Keratinocyte (primary cell): Measurements from ENCODE around the gene PPP1R17. TPM values are rescaled to one million over a fixed set of nuclear protein-coding genes. Genes with fewer than 3 reads are reported as not detected.

ENCODE experiments used
- DNase-seq: peaks from one replicate; pipeline ENCODE4 v3.0.0-alpha.2; 2011; ENCODE audit warnings: low read depth, missing footprints, low spot score
- FAIRE-seq: peaks from 2 replicates; lab custom pipeline; 2011; peaks lifted over from hg19 to GRCh38; lab: Jason Lieb, UNC
- H2AFZ ChIP-seq: 2 replicates; pipeline ENCODE4 v1.6.0; 2012; ENCODE audit warnings: low read length, control low read depth, inconsistent platforms; ENCODE audit not compliant: control insufficient read depth
- H3K27ac ChIP-seq: 2 replicates; pipeline ENCODE4 v1.5.1; 2011; ENCODE audit warnings: low read length; ENCODE audit not compliant: control insufficient read depth, insufficient read depth
- H3K27me3 ChIP-seq: 3 replicates; pipeline ENCODE4 v1.6.0; 2011; ENCODE audit warnings: low read length; ENCODE audit not compliant: control insufficient read depth, insufficient read depth; ENCODE audit errors: extremely low read depth
- H3K36me3 ChIP-seq, 2 experiments: 2 replicates in 1 of 2; 3 replicates in 1 of 2; pipeline ENCODE4 v1.5.1; 2011; ENCODE audit warnings: low read length in 2 of 2, mild to moderate bottlenecking in 1 of 2; ENCODE audit not compliant: control insufficient read depth in 2 of 2, insufficient read depth in 2 of 2; ENCODE audit errors: extremely low read depth in 1 of 2
- H3K4me1 ChIP-seq: 3 replicates; pipeline ENCODE4 v1.5.1; 2011; ENCODE audit warnings: low read length; ENCODE audit not compliant: control insufficient read depth, insufficient read depth; ENCODE audit errors: extremely low read depth
- H3K4me2 ChIP-seq: 3 replicates; pipeline ENCODE4 v1.6.0; 2011; ENCODE audit warnings: low read depth, low read length; ENCODE audit not compliant: control insufficient read depth, insufficient read depth; ENCODE audit errors: extremely low read depth
- H3K4me3 ChIP-seq, 3 experiments: fragments of 200-600 bp in 1 of 3; sonication (generic) in 1 of 3; 2 replicates in 2 of 3; 3 replicates in 1 of 3; pipeline ENCODE4 v1.5.1; 2011 to 2016; ENCODE audit warnings: low read length in 3 of 3, mild to moderate bottlenecking in 3 of 3, control low read depth in 2 of 3, inconsistent platforms in 1 of 3, low read depth in 1 of 3, mixed read lengths in 1 of 3, mixed run types in 1 of 3, moderate library complexity in 1 of 3; ENCODE audit not compliant: control insufficient read depth in 2 of 3, insufficient read depth in 2 of 3; ENCODE audit errors: extremely low read depth in 1 of 3
- H3K79me2 ChIP-seq: 2 replicates; pipeline ENCODE4 v1.6.0; 2012; ENCODE audit warnings: low read length; ENCODE audit not compliant: control insufficient read depth, insufficient read depth
- H3K9ac ChIP-seq: 3 replicates; pipeline ENCODE4 v1.6.0; 2011; ENCODE audit warnings: low read length; ENCODE audit not compliant: control insufficient read depth, insufficient read depth; ENCODE audit errors: extremely low read depth
- H3K9me1 ChIP-seq: 3 replicates; pipeline ENCODE4 v1.6.0; 2011; ENCODE audit warnings: low read length; ENCODE audit not compliant: control insufficient read depth, insufficient read depth; ENCODE audit errors: extremely low read depth
- H3K9me3 ChIP-seq: 2 replicates; pipeline ENCODE4 v1.5.1; 2012; ENCODE audit warnings: low read depth, low read length; ENCODE audit not compliant: control insufficient read depth
- H4K20me1 ChIP-seq: 3 replicates; pipeline ENCODE4 v1.6.0; 2011; ENCODE audit warnings: low read length; ENCODE audit not compliant: control insufficient read depth, insufficient read depth; ENCODE audit errors: extremely low read depth
- CTCF ChIP-seq, 3 experiments: IDR thresholded peaks in 1 of 3; conservative IDR thresholded peaks in 1 of 3; optimal IDR thresholded peaks in 1 of 3; 2 replicates in 2 of 3; 3 replicates in 1 of 3; pipeline versions ENCODE3 to v1.5.1; 2011; ENCODE audit warnings: low read length in 3 of 3, mild to moderate bottlenecking in 3 of 3, moderate library complexity in 2 of 3, control low read depth in 1 of 3, inconsistent platforms in 1 of 3; ENCODE audit not compliant: insufficient read depth in 2 of 3; ENCODE audit errors: extremely low read depth in 1 of 3
- EZH2 ChIP-seq: IDR thresholded peaks from one replicate; pipeline ENCODE4 v1.6.1; 2012; ENCODE audit warnings: inconsistent platforms, mild to moderate bottlenecking, low read length, moderate library complexity
- dilution Hi-C: fragments of 300-500 bp; cut with MboI; formaldehyde crosslinking; loops from one replicate; pipeline ENCODE4 v1.7.0; 2020; ENCODE audit warnings: low sequenced_read_pairs; ENCODE audit not compliant: extremely low pct_ligation_motif_present
- polyA plus RNA-seq, 5 experiments: library from polyadenylated mRNA; depleted of rRNA in 3 of 5; stranded (reverse) in 3 of 5; stranded (forward) in 1 of 5; unstranded in 1 of 5; fragments of >200 nt; gene quantifications; 1 replicate in 1 of 5; 2 replicates in 3 of 5; 3 replicates in 1 of 5; pipeline versions ENCODE4 v1.2.1 to v1.2.3, GENCODE V29; 2011 to 2012; ENCODE audit warnings: missing spikeins in 2 of 5, low read depth in 1 of 5, low replicate concordance in 1 of 5

PPP1R17 gene
- polyA plus RNA-seq, 1 donor (not counting 4 experiments of a cell fraction or from before 2014, with no cell fraction given) = not detected

- no peaks in the 10 kb centered on the region for H3K4me1 ChIP-seq
- no peak overlapping the region for H3K9ac ChIP-seq
- H3K4me3 ChIP-seq = no peak overlapping the region
- no peaks in the 10 kb centered on the region for H4K20me1 ChIP-seq
- dilution Hi-C loops = no loop called here
- FAIRE-seq (no peak), DNase-seq (no peak)
- no peaks in the 10 kb centered on the region for H3K79me2 ChIP-seq
- H3K36me3 ChIP-seq = no peaks in the 10 kb centered on the region
- H3K27me3 ChIP-seq = no peaks in the 10 kb centered on the region
- H3K9me3 ChIP-seq = no peaks in the 10 kb centered on the region
- no peaks in the 10 kb centered on the region for H3K9me1 ChIP-seq
- no peak overlapping the region for H3K27ac ChIP-seq
- TF ChIP-seq EZH2 (no peak), CTCF (optimal IDR thresholded peaks at IDR 0.05 in 1 of 3, IDR thresholded peaks at IDR 0.05 in 1 of 3, conservative IDR thresholded peaks at IDR 0.05 in 1 of 3; ENCODE audit: extremely low read depth in 1 of 3, insufficient read depth in 2 of 3, low read length in 3 of 3) (no peak)
- H2AFZ ChIP-seq = no peak overlapping the region
- no peak overlapping the region for H3K4me2 ChIP-seq
Observed at GRCh38 chr7:31751726-31752125, 64.7 kb downstream of the PPP1R17 start.

Other genes with a start within 250 kb of the PPP1R17 start
- 0.01 TPM in 1 of 3 replicates, not detected in the others for gene ITPRID1, start 173.1 kb upstream of the PPP1R17 start, polyA plus RNA-seq